Fibroblast of villous mesenchyme (primary cell): Measurements from ENCODE around the gene HOXA7. TPM values are rescaled to one million over a fixed set of nuclear protein-coding genes. Genes with fewer than 3 reads are reported as not detected.
A peak's percentile ranks its signal among the peaks of the same experiment; 100 is the strongest.

Experiments
- DNase-seq: peaks from one replicate; pipeline ENCODE4 v3.0.0-alpha.2; 2010; ENCODE audit warnings: low read depth
- H3K4me3 ChIP-seq: 2 replicates; pipeline ENCODE4 v1.5.1; 2011; ENCODE audit warnings: low read depth, mild to moderate bottlenecking, low read length
- total RNA-seq: library from RNA; depleted of rRNA; stranded (reverse); fragments of >200 nt; gene quantifications from 2 replicates; pipeline ENCODE4 v1.2.3, GENCODE V29; 2012
- TF ChIP-seq, protein P1 (sequence below): IDR thresholded peaks from 2 replicates; pipeline ENCODE4 v1.5.1; 2012; ENCODE audit warnings: low read depth, mild to moderate bottlenecking, low read length; ENCODE audit not compliant: insufficient read depth

The HOXA7 gene
- total RNA-seq, 1 donor, result 2.2 TPM

DNA sequence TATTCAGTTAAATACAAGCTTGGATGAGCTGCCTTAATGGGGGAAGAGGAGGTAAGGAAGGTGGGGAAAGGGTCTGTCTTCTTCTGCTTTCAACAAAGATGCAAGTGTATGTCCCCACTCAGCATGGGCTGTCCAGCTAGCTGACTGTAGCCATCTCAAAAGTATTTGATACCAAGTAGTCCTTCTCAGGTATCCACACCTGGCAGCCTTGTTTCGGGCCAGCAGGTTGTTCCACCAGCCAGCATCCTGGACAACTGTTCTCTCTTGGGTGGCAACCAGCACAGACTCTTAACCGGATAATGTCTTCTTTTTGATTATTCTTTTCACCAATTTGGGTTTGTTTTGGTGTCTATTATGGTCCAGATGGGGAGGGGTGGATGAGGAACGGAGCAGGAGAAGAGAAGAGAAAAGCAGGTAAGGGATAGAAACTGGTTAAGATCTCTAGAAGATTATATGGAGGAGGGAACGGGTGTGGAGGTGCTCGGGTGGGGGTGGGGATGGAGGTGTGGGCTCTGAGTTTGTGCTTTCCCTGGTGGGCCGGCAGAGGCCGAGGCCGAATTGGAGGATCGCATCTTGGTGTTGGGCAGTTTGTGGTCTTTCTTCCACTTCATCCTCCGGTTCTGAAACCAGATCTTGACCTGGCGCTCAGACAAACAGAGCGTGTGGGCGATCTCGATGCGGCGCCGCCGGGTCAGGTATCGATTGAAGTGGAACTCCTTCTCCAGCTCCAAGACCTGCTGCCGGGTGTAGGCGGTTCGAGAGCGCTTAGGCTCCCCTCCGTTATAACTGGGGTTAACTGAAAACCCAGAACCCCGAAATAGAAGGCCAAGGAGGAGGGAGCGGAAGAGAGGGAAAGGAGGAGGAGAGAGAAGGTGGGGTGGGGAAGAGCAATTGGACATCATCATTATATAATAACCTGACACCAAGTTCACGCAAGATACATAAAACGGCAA is 27.4 kb downstream of the HOXA7 start:
- no peak for DNase-seq
- TF ChIP-seq, protein P1, sequence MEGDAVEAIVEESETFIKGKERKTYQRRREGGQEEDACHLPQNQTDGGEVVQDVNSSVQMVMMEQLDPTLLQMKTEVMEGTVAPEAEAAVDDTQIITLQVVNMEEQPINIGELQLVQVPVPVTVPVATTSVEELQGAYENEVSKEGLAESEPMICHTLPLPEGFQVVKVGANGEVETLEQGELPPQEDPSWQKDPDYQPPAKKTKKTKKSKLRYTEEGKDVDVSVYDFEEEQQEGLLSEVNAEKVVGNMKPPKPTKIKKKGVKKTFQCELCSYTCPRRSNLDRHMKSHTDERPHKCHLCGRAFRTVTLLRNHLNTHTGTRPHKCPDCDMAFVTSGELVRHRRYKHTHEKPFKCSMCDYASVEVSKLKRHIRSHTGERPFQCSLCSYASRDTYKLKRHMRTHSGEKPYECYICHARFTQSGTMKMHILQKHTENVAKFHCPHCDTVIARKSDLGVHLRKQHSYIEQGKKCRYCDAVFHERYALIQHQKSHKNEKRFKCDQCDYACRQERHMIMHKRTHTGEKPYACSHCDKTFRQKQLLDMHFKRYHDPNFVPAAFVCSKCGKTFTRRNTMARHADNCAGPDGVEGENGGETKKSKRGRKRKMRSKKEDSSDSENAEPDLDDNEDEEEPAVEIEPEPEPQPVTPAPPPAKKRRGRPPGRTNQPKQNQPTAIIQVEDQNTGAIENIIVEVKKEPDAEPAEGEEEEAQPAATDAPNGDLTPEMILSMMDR, result no peak
- no peak overlapping the region for H3K4me3 ChIP-seq

GRCh38 chr7:27128034-27128433 is 28.4 kb downstream of the HOXA7 start:
- TF ChIP-seq, protein P1, result no peak
- no peak overlapping the region for H3K4me3 ChIP-seq
- no peak for DNase-seq

- H3K4me3 ChIP-seq, result no peak overlapping the region
- TF ChIP-seq, protein P1, result no peak
- DNase-seq, result no peak
Observed at GRCh38 chr7:27126596-27127327, 29.7 kb downstream of the HOXA7 start.

- DNase-seq, result no peak
- H3K4me3 ChIP-seq, result no peak overlapping the region
- TF ChIP-seq, protein P1, result no peak
Observed at GRCh38 chr7:27125986-27126394, 30.5 kb downstream of the HOXA7 start.

DNA sequence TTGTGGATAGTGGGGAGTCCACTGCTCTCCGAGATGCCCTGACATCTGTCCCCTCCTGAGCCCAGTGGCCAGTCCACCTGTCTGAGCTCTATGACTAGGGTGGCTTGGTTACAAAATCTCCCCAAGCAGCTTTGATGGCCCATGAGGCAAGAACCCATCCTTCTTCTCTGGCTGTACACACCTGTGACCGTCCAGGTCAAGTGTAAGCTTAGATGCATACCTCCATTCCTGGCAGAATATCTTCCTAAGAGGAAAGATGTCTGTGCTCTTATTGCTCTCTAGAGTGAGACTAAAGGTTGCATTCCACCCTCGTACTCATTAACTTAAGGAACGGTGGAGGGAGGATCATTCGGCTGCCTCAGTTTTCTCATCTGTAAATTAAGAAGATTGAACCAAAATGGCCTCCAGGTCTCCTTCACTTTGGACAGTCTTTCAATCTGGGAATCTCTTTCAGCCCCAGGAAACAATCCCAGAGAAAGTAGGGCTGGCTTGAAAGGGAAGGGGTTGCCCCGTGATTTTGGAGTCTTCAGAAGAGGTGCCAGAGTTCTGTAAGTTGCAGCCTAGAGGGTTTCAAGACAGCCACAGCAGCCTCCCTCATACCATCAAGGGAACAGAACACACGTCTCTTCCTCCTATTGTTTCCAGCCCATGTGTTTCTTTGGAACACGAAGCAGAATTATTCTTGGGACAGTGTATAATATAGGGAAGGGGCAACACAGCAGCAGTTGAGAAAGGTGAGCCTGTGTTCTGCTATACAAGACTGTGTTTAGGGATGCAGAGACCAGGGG is 31.4 kb downstream of the HOXA7 start:
- DNase-seq, result no peak
- H3K4me3 ChIP-seq, result no peak overlapping the region
- TF ChIP-seq, protein P1, result no peak

- peak; percentile 67 for DNase-seq
- H3K4me3 ChIP-seq, result no peak overlapping the region
Observed at GRCh38 chr7:27124096-27124901, 32.2 kb downstream of the HOXA7 start.

More at GRCh38 chr7:27124096-27124901, 32.2 kb downstream of the HOXA7 start:
- TF ChIP-seq, protein P1, result no peak
